HUDEP-2 (cell line): ENCODE results near the gene C19orf53.
"Not testable (repeated sequence)": the region's sequence is repeated elsewhere in the genome, so short reads cannot be mapped to it uniquely, and the experiment has no call there.

Source experiments
- DNase-seq, 76 experiments: peaks; one replicate each; lab custom pipeline; 2025; ENCODE audit not compliant: unreplicated experiment in 76 of 76; lab: John Stamatoyannopoulos, UW

The C19orf53 gene

DNA sequence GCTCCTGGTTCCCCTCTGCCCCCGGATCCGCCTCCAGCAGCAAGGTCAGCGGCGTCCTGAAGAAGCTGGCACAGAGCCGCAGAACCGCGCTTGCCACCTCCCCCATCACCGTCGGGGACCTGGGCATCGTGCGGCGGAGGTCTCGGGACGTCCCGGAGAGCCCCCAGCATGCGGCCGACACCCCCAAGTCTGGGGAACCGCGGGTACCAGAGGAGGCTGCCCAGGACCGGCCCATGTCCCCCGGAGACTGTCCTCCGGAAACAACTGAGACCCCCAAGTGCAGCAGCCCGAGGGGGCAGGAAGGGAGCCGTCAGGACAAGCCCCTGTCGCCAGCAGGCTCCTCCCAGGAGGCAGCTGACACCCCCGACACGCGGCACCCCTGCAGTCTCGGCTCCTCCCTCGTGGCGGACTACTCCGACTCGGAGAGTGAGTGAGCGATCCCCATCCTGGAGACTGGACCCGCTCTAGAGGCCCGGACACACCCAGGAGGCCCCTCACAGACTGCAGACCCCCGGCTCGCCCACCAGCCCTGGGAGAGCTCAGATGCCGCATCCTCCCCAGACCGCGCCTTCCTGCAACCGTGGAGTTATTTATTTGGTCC lies 11.5 kb upstream of the C19orf53 start:
- DNase-seq: no peak

DNA sequence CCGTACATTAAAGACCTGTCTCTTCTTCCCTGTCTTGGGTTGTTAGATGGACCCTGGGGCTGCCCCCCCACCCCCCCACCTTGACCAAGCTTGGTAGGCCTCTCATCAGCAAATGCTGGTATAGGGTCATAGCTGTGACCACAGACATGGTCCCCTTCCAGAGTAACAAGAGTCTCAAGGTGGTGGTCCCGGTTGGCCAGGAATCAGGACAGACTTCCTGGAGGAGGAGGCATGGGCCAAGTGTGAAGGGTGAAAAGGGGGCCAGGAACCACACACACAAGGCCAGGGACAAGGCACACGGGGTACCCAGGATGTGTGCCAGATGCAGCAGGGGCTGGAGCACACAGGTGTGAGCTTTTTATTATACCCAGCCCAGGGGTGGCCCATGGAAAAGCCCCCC lies 11.0 kb upstream of the C19orf53 start:
- DNase-seq: no peak

DNA sequence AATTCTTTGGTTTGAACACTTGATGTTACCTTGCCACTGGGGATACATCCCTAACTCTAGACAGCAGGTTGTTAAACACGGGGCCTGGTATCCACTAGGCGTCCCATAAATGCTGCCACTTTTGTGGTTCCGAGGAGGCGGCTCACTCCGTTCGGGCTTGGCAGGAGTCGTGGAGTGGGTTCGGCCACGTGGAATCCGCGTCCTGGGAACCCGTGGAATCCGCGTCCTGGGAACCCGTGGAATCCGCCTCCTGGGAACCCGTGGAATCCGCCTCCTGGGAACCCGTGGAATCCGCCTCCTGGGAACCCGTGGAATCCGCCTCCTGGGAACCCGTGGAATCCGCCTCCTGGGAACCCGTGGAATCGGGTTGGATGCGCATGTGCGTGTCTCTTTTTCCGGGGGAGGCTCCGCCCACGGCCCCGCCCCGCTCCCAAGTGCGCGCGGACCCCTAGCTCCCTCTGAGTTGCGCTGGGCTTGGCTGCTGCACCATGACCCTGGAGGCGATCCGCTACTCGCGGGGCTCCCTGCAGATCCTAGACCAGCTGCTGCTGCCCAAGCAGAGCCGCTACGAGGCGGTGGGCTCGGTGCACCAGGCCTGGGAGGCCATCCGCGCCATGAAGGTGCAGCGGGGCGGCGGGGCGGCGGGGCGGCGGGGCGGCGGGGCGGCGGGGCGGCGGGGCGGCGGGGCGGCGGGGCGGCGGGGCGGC lies 10.0 kb upstream of the C19orf53 start, which contains the start of gene MRI1:
Gene MRI1 (plus strand): TSS at position 422 of the 707 bp plus-strand sequence. CDS start 67 bp downstream, at position 489.
- peak in 53 of 76 experiments; percentile 13 to 74 (median 55) for DNase-seq

DNA sequence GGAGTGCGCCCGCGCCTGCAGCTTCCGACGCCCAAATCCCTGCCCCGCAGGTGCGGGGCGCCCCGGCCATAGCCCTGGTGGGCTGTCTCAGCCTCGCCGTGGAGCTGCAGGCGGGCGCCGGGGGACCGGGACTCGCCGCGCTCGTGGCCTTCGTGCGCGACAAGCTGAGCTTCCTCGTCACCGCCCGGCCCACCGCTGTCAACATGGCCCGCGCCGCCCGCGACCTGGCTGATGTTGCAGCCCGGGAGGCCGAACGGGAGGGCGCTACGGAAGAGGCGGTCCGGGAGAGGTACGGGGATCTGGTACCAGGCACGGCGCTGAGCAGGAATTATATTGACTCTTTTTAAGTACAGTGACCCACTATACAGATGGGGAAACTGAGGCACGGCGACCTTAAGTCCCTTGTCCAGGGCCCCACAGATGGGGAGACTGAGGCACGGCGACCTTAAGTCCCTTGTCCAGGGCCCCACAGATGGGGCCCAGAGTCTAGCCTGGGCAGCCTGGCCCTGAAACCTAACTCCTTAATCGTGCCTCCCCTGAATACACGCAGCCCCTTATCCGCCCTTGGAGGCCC lies 9.3 kb upstream of the C19orf53 start:
- peak in 19 of 76 experiments; percentile 10 to 47 (median 31) for DNase-seq

DNA sequence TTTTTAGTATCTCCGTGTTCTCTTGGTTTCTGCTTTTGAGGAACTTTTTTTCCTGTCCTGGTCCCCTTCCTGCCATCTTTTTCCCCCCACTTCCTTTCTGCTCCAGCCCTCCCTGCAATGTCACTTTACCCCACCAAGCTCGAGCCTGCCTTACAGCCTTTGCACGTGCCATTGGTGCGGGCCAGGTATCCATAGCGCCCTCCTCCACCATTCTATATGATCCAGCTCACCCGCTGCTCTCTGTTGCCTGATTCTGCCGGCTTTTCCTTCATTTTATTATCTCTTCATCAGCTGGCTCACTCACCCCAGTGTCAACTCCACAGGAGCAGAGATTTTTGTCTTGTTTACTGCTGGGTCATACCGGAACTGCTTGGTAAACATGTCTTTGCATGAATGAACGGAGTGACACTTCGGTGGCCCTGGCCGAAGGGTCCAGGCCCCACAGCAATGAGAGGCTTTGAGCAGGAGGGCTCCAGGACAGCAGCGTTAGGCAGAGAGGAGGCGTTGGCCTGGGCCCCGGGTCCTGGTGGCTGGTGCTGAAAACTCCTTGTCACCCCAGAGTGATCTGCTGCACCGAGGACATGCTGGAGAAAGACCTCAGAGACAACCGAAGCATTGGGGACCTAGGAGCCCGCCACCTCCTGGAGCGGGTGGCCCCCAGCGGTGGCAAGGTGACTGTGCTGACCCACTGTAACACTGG lies 8.7 kb upstream of the C19orf53 start:
- DNase-seq: peak in 10 of 76 experiments; percentile 11 to 28 (median 19)

DNA sequence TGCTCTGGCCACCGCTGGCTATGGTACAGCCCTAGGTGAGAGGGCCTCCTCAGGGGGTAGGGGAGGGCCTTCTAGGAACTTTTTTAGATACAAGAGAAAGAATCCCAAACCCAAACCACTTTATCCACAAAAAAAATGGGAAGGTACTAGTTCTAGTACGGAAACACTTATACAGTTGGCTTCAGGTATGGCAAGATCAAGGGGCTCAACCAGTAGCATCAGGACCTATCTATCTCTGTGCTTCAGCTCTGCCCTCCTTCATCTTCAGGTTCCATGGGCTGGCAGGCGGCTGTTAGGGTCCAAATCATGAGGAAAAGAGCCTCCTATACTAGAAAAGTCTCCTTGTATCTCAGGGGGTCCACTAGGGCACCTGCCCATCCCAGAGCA lies 8.2 kb upstream of the C19orf53 start:
- DNase-seq: no peak

DNA sequence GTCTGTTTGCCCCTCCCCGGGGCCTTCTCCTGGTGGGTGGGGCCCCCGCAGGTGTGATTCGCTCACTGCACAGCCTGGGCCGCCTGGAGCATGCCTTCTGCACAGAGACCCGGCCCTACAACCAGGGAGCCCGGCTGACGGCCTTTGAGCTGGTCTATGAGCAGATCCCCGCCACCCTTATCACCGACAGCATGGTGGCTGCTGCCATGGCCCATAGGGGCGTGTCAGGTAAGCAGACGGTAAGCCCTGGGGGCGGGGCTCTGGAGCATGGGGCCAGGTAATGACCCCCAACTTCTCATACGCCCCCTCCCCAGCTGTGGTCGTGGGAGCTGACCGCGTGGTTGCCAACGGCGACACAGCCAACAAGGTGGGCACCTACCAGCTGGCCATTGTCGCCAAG lies 5.7 kb upstream of the C19orf53 start:
- no peak for DNase-seq

DNA sequence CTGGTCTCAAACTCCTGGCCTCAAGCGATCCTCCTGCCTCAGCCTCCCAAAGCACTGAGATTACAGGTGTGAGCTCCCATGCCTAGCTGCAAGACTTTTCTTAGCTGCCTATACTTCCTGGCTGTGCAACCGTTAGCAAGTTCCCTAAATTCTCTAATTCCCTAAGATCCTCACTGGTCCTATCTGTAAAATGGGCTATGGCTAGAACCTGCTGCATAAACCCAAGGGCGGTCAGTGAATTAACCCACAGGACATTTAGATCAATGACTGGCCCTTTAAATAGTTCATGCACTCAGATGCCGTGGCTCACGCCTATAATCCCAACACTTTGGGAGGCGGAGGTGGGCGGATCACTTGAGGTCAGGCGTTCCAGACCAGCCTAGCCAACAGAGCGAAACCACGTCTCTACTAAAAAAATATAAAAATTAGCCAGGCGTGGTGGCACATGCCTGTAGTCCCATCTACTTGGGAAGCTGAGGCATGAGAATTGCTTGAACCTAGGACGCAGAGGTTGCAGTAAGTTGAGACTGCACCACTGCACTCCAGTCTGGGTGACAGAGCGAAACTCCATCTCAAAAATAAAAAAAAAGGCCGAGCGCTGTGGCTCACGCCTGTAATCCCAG lies 4.1 kb upstream of the C19orf53 start:
- DNase-seq: no peak

DNA sequence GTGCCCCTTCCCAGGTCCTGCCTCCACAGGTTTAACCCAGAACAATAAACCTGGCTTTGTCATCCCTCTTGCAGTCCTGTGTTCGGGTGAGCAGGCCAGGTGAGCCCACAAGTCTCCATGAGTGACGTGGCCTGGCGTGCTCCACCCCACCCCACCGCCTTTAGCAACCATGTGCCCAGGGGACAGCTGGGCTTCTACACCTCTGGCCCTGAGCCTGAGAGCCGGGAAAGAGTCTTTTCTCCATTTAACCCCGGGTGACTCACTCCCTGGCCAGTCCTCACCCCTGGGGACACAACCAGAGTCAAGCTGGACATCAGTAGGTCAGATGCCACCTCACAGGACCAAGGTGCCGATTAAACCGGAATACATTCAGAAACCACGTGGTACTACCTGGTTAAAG lies 4.1 kb downstream of the C19orf53 start:
- DNase-seq: no peak

DNA sequence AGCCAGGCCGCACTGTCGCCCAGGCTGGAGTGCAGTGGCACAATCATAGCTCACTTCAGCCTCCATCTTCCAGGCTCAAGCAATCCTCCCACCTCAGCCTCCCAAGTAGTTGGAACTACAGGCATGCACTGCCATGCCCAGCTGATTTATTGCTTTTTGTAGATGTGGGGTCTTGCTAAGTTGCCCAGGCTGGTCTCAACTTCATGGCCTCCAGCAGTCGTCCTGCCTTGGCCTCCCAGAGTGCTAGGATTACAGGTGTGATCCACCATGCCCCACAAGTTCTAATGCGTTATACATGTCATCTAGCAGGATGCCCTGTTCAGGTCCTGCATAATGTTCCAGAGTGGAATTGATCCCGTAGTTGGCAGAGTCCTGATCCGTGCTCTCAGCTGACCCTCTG lies 4.6 kb downstream of the C19orf53 start:
- DNase-seq: no peak

DNA sequence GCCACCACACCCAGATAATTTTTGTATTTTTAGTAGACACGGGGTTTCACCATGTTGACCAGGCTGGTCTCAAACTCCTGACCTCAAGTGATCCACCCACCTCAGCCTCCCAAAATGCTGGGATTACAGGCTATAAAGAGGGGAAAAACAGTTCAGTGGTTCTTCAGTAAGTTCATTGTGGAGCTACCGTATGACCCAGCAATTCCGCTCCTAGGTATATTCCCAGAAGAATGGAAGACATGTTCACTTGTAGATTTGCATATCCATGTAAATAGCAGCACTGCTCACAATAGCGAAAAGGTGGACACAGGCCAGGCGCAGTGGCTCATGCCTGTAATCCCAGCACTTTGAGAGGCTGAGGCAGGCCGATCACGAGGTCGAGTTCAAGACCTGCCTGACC lies 5.5 kb downstream of the C19orf53 start:
- DNase-seq: not testable (repeated sequence)

DNA sequence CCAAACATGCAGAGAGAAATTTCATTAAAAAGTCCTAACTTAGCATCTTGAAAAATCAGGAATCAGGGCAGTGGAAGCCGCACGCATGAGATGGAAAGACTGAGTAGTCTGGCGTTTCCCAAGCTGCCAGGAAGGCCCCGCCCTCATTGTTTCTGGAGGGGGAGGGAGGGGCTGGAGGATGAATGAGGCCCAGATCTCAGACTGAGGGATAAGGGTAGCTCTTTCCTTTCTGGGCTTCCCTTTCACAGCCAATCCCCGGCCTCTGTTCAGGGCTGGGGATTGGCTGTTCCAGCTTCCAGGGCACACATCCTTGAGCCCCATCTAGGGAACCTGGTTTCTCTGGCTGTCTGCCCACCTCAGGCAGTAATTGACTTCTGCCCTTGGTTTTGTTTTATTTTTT lies 7.3 kb downstream of the C19orf53 start:
- peak in 18 of 76 experiments; percentile 9 to 42 (median 22) for DNase-seq

DNA sequence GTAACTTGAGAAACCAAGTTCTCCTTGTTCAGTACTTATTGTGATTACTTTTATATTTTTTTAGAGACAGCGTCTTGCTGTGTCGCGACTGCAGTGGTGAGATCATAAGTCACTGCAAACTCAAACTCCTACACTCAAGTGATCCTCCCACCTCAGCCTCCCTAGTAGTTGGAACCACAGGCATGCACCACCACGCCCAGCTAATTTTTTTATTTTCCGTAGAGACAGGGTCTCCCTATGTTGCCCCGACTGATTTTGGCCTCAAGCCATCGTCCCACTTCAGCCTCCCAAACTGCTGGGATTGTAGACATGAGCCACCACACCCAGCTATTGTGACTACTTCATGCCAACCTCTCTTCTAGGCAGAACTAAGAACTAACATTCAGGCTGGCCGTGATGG lies 8.3 kb downstream of the C19orf53 start:
- DNase-seq: peak in 8 of 76 experiments; percentile 7 to 61 (median 36)

DNA sequence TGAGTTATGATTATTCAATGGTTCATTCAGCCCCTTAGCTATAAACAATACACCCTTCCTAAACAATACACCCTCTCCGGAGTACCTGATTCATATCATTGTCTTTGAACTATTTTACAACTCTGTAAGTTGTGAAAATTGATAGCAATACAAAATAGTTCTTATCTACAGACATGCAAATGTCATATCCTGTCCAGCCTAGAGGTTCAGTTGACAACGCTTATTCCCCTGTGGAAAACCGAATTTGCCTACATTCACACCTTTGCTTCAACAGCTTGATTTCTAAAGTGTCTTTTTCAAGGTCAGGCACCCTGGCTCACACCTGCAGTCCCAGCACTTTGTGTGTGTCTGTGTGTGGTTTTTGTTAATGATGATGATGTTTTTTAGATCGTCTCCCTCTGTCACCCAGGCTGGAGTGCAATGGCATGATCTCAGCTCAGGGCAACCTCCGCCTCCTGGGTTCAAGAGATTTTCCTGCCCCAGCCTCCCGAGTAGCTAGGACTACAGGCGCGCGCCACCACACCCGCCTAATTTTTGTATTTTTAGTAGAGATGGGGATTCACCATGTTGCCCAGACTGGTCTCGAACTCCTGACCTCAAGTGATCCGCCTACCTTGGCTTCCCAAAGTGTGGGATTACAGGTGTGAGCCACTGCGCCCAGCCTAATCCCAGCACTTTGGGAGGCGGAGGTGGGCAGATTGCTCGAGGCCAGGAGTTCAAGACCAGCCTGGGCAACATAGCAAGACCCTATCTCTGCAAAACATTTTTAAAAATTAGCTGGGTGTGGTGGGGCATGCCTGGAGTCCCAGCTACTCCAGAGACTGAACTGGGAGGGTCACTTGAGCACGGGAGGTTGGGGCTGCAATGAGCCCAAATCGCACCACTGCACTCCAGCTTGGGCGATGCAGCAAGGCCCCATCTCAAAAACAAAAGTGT lies 9.6 kb downstream of the C19orf53 start:
- no peak for DNase-seq

DNA sequence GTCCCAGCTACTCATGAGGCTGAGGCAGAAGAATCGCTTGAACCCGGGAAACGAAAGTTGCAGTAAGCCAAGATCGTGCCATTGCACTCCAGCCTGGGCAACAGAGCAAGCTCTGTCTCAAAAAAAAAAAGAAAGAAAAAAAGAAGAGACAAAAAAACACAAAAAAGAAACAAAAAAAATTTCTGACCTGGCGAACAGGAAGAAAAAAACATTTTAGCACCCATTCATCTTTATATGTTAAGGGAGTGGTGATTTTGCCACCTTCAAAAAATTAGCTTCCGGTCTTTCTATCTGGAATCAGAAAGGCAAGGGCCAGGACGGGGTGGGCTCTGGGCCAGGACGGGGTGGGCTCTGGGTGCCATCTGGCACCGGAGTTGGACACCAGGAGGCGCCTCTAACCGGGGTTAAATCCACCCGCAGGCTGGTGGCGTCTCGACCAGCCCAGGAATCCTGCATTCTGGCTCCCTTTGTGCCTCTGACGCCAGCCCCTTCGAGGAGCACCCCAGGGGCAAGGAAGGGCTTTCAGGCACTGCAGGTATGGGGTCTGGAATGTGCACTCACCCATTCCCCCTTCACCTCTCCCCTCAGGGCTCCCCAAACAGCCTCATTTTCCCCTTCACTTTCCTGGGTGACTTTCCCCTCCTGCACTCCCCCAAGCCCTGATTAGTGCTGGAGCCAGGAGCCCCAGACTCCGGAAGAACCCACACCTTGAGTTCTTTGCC lies 10.6 kb downstream of the C19orf53 start:
- peak in 65 of 76 experiments; percentile 15 to 78 (median 61) for DNase-seq

DNA sequence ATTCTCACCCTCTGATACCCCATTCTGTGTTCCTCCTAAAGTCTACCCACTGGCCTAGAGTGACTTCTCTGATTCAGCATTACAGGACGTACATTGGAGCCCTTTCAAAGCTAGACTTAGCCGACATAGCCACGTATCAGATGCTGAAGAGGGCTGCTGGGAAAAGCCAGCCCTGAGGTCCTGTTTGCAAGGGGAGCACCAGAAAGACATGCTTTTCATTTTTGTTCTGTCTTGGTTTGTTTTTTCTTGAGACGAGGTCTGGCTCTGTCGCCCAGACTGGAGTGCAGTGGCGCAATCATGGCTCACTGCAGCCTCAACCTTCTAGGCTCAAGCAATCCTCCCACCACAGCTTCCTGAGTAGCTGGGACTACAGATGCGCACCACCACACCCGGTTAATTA lies 14.7 kb downstream of the C19orf53 start:
- DNase-seq: no peak

DNA sequence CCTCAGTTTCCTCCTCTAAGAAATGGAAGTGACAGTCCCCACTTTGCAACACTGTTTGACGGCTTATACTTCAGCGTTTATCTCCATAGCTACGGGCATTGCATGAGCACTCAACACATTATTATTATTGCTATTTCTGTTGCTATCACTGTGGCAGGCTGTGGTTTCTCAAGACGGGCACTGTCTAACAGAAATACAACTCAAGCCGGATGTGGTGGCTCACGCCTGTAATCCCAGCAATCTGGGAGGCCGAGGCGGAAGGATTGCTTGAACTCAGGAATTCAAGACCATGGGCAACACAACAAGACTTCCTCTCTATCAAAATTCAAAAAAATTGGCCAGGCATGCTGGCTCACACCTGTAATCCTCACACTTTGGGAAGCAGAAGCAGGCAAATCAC lies 16.1 kb downstream of the C19orf53 start:
- DNase-seq: no peak

DNA sequence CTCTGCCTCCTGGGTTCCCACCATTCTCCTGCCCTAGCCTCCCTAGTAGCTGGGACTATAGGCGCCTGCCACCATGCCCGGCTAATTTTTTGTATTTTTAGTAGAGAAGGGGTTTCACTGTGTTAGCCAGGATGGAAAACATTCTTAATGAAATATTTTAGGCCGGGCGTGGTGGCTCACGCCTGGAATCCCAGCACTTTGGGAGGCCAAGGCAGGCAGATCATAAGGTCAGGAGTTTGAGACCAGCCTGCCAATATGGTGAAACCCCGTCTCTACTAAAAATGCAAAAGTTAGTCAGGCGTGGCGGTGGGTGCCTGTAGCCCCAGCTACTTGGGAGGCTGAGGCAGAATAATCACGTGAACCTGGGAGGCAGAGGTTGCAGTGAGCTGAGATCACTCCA lies 19.1 kb downstream of the C19orf53 start:
- not testable (repeated sequence) for DNase-seq

DNA sequence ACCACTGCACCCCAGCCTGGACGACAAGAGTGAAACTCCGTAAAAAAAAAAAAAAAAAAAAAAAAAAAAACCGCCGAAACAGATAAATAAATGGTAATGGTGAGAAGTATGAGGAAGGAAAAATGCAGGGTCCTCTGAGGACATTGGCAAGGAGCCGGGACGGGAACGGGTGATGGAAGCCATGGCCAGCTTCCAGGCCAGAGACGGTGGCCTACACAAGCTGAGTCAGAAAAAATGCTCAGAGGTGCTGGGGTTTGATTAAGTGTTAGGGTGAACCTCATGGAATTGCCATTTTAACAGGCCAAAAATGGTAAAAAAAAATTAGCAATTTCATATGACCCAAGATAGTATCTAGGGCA lies 20.1 kb downstream of the C19orf53 start:
- DNase-seq: peak in 12 of 76 experiments; percentile 9 to 34 (median 20)
